IgD-negative memory B cell (primary cell): Measurements from ENCODE around the gene VIPR2. TPM values are rescaled to one million over a fixed set of nuclear protein-coding genes. Genes with fewer than 3 reads are reported as not detected.

Source experiments
- H3K27ac Mint-ChIP-seq, 3 donors: one replicate each; pipeline ENCODE4 v1.8.0; 2020 to 2022; ENCODE audit warnings: mild to moderate bottlenecking in 3 of 3, mixed read lengths in 3 of 3, moderate library complexity in 1 of 3
- H3K27me3 Mint-ChIP-seq: one replicate; pipeline ENCODE4 v1.8.0; 2021; ENCODE audit warnings: mixed read lengths
- H3K36me3 Mint-ChIP-seq: one replicate; pipeline ENCODE4 v1.8.0; 2020; ENCODE audit warnings: mild to moderate bottlenecking, mixed read lengths
- H3K4me1 Mint-ChIP-seq, 3 donors: one replicate each; pipeline ENCODE4 v1.8.0; 2020 to 2022; ENCODE audit warnings: mixed read lengths in 3 of 3, mild to moderate bottlenecking in 1 of 3
- H3K4me3 Mint-ChIP-seq, 4 donors: one replicate each; pipeline ENCODE4 v1.8.0; 2020 to 2022; ENCODE audit warnings: mild to moderate bottlenecking in 4 of 4, mixed read lengths in 4 of 4, moderate library complexity in 3 of 4
- H3K9me3 Mint-ChIP-seq, 3 donors: one replicate each; pipeline ENCODE4 v1.8.0; 2020 to 2021; ENCODE audit warnings: mixed read lengths in 3 of 3, mild to moderate bottlenecking in 1 of 3
- polyA plus RNA-seq: library from polyadenylated mRNA; unstranded; fragments of 300-500 nt; fragmentation: Illumina TruSeq; gene quantifications from one replicate; pipeline ENCODE4 v1.2.3, GENCODE V29; 2021

The VIPR2 gene
- polyA plus RNA-seq, 1 donor from 2014 or later, result not detected

DNA sequence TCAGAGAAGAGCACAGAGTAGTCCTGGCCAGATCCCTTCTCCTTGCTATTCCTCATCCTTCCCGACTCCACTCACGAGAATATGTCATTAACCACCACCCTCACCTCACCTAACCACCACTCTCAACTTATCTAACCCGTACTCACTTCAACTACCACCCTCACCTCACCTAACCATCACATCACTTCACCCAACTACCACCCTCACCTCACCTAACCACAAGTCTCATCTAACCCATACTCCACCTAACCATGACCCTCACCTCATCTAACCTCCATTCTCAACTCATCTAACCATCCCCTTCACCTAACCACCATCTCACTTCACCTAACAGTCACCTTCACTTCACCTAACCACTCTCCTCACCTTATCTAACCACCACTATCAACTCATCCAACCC, 85.0 kb downstream of the VIPR2 start:
- H3K27ac Mint-ChIP-seq, result no peak overlapping the region
- H3K27me3 Mint-ChIP-seq, result peaks cover 4% of the 10 kb centered on the region
- no peaks in the 10 kb centered on the region for H3K4me1 Mint-ChIP-seq
- no peaks in the 10 kb centered on the region for H3K36me3 Mint-ChIP-seq
- H3K9me3 Mint-ChIP-seq, result no peaks in the 10 kb centered on the region
- no peak overlapping the region for H3K4me3 Mint-ChIP-seq

- no peaks in the 10 kb centered on the region for H3K36me3 Mint-ChIP-seq
- H3K27me3 Mint-ChIP-seq, result peaks cover 4% of the 10 kb centered on the region
- H3K9me3 Mint-ChIP-seq, result no peaks in the 10 kb centered on the region
- H3K4me3 Mint-ChIP-seq, result no peak overlapping the region
- no peaks in the 10 kb centered on the region for H3K4me1 Mint-ChIP-seq
- H3K27ac Mint-ChIP-seq, result no peak overlapping the region
Measured at GRCh38 chr7:159057647-159058046, 87.0 kb downstream of the VIPR2 start.

DNA sequence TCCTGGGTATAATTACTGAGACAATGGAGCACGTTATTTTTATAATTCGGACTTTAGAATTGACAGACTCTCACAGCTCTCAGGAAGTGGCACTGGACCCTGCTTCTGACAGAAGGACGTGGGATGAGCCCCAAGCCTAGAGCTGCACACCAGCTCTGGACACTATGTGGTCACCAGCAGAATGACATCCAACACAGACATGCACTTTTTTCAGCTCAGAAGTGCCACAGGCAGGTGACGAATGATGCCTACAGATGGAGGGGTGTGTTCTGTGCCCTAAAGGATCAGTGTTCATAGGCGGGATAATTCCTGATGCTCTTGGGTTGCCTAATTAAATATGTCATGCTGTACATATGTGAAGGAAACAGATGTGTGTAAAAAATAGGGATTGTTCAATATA, 87.9 kb downstream of the VIPR2 start:
- no peaks in the 10 kb centered on the region for H3K36me3 Mint-ChIP-seq
- H3K4me1 Mint-ChIP-seq, result no peaks in the 10 kb centered on the region
- no peak overlapping the region for H3K4me3 Mint-ChIP-seq
- H3K27me3 Mint-ChIP-seq, result peaks cover 4% of the 10 kb centered on the region
- no peak overlapping the region for H3K27ac Mint-ChIP-seq
- peaks cover 0 to 7% (median 2%) of the 10 kb centered on the region in 3 donors for H3K9me3 Mint-ChIP-seq

- H3K36me3 Mint-ChIP-seq, result no peaks in the 10 kb centered on the region
- H3K4me3 Mint-ChIP-seq, result no peak overlapping the region
- no peak overlapping the region for H3K27ac Mint-ChIP-seq
- peaks cover 0 to 7% (median 4%) of the 10 kb centered on the region in 3 donors for H3K9me3 Mint-ChIP-seq
- H3K4me1 Mint-ChIP-seq, result no peaks in the 10 kb centered on the region
- peaks cover 9% of the 10 kb centered on the region for H3K27me3 Mint-ChIP-seq
Measured at GRCh38 chr7:159051916-159052315, 92.8 kb downstream of the VIPR2 start.

DNA sequence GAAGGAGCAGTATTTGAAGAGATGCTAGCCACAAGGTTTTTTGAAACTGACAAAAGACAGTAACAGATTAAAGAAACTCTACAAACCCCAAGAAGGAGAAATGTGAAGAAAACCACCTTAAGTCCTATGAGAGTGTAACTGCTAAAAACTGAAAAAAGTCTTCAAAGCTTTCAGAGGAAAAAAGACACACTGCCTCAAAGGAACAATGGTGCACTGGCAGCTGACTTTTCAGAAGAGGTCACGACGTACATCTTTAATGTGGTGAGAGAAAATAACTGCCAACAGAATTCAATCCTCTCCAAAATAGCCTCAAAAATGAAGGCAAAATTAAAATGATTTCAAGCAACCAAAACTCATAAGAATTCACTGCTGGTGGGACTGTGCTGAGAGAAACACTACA, 94.0 kb downstream of the VIPR2 start:
- H3K9me3 Mint-ChIP-seq, result peaks cover 0 to 7% (median 4%) of the 10 kb centered on the region in 3 donors
- H3K4me3 Mint-ChIP-seq, result no peak overlapping the region
- H3K27me3 Mint-ChIP-seq, result peaks cover 9% of the 10 kb centered on the region
- H3K36me3 Mint-ChIP-seq, result no peaks in the 10 kb centered on the region
- no peak overlapping the region for H3K27ac Mint-ChIP-seq
- H3K4me1 Mint-ChIP-seq, result no peaks in the 10 kb centered on the region

- Mint-ChIP-seq H3K27me3 (peaks cover 8% of the 10 kb centered on the region), H3K9me3 (peaks cover 0 to 7% (median 4%) of the 10 kb centered on the region in 3 donors), H3K4me1 (no peaks in the 10 kb centered on the region), H3K36me3 (no peaks in the 10 kb centered on the region), H3K27ac (no peak overlapping the region), H3K4me3 (peak overlapping the region in 1 of 4 donors; percentile 65)
Measured at GRCh38 chr7:159049266-159050025, 95.2 kb downstream of the VIPR2 start.

DNA sequence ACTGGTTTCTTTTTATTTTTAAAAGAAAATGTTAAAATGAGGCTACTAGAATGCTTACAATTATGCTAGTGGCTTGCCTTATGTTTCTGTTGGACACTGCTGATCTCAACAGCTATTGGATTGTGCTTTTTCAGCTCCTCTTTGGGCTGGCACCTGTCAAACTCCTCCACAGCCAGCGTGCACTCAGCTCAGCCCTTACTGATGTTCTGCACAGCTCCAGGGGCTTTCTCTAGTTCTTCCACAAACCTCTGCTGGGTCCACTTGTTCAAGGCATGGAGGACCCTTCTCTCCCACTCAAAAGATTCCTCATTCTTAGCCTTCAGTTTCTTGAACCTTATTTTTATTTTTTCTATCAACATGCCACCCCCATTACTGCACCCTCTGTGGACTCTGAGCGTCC, 96.0 kb downstream of the VIPR2 start:
- Mint-ChIP-seq H3K27me3 (peaks cover 8% of the 10 kb centered on the region), H3K4me1 (no peaks in the 10 kb centered on the region), H3K9me3 (peaks cover 0 to 8% (median 5%) of the 10 kb centered on the region in 3 donors), H3K36me3 (no peaks in the 10 kb centered on the region), H3K27ac (no peak overlapping the region), H3K4me3 (no peak overlapping the region)

GRCh38 chr7:159047536-159047935, 97.1 kb downstream of the VIPR2 start:
- Mint-ChIP-seq H3K4me3 (no peak overlapping the region), H3K9me3 (peaks cover 0 to 13% (median 6%) of the 10 kb centered on the region in 3 donors), H3K36me3 (no peaks in the 10 kb centered on the region), H3K27me3 (peaks cover 10% of the 10 kb centered on the region), H3K27ac (no peak overlapping the region), H3K4me1 (no peaks in the 10 kb centered on the region)

- peaks cover 0 to 6% (median 5%) of the 10 kb centered on the region in 3 donors for H3K9me3 Mint-ChIP-seq
- H3K4me1 Mint-ChIP-seq, result no peaks in the 10 kb centered on the region
- no peak overlapping the region for H3K4me3 Mint-ChIP-seq
- H3K27me3 Mint-ChIP-seq, result peaks cover 10% of the 10 kb centered on the region
- no peaks in the 10 kb centered on the region for H3K36me3 Mint-ChIP-seq
- peak overlapping the region in 1 of 3 donors; percentile 29 for H3K27ac Mint-ChIP-seq
Measured at GRCh38 chr7:159046300-159046699, 98.4 kb downstream of the VIPR2 start.

DNA sequence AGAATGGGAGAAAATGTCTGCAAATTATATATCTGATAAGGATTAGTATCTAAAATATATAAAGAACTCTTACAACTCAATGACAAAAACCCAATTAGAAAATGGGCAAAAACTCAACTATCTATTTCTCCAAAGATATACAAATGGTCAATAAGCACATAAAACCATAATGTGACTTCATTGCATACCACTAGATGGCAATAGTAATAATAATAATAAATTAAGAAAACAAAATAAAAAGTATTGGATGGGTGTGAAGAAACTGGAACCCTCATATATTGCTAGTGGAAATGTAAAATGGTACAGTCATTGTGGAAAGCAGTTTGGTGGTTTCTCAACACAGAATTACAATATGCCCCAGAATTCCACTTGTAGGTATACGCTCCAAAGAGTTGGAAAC, 98.8 kb downstream of the VIPR2 start:
- H3K4me1 Mint-ChIP-seq, result no peaks in the 10 kb centered on the region
- peaks cover 0 to 6% (median 5%) of the 10 kb centered on the region in 3 donors for H3K9me3 Mint-ChIP-seq
- no peaks in the 10 kb centered on the region for H3K36me3 Mint-ChIP-seq
- H3K4me3 Mint-ChIP-seq, result no peak overlapping the region
- H3K27ac Mint-ChIP-seq, result no peak overlapping the region
- peaks cover 10% of the 10 kb centered on the region for H3K27me3 Mint-ChIP-seq

DNA sequence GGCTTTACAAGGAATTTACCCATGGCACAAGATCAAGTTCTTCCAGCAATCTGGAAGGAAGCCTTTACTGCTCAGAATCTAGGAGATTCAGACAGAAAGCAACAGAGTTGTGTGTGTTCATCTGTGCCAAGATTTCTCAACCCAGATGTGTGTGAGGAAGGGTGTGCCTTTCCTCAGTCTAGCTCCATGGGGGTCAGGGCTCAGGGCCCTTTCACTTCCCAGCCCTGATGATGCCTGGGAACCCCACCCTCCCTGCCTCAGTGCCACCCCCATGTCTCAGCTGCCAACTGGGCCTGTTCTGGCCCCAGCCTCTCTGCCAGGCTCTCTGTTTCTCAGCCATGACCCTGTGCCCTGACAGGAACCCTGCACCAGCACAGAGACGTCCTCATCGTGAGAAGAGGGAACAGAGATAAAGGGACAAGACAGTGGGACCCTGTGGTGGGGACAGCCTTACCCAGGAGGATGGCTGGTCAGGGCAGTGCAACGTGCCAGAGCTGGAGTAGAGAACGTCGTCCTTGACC, 102.0 kb downstream of the VIPR2 start:
- Mint-ChIP-seq H3K27ac (no peak overlapping the region), H3K4me1 (no peaks in the 10 kb centered on the region), H3K9me3 (peaks cover 0 to 6% (median 3%) of the 10 kb centered on the region in 3 donors), H3K36me3 (no peaks in the 10 kb centered on the region), H3K27me3 (peaks cover 5% of the 10 kb centered on the region), H3K4me3 (no peak overlapping the region)

DNA sequence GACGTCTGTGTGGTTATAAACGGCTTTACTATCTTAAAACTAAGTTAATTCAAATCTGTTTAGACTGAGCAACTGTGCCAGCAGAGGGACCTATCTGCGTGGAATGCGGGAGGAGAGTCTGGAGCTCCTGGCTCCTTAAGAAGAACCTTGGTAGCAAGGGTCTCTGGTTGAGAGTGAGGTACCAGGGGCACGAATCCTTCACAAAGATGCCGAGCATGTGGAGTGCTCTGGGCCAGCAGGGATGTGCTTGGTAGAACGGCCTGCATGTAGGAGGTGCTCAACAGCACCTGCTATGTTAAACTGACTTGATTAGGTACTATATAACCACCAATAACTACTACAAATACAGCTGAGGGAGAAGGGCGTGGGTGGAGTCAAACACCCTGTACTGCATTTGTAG, 102.6 kb downstream of the VIPR2 start:
- no peak overlapping the region for H3K27ac Mint-ChIP-seq
- no peaks in the 10 kb centered on the region for H3K4me1 Mint-ChIP-seq
- H3K9me3 Mint-ChIP-seq, result peaks cover 0 to 6% (median 3%) of the 10 kb centered on the region in 3 donors
- H3K4me3 Mint-ChIP-seq, result no peak overlapping the region
- H3K36me3 Mint-ChIP-seq, result no peaks in the 10 kb centered on the region
- peaks cover 3% of the 10 kb centered on the region for H3K27me3 Mint-ChIP-seq

DNA sequence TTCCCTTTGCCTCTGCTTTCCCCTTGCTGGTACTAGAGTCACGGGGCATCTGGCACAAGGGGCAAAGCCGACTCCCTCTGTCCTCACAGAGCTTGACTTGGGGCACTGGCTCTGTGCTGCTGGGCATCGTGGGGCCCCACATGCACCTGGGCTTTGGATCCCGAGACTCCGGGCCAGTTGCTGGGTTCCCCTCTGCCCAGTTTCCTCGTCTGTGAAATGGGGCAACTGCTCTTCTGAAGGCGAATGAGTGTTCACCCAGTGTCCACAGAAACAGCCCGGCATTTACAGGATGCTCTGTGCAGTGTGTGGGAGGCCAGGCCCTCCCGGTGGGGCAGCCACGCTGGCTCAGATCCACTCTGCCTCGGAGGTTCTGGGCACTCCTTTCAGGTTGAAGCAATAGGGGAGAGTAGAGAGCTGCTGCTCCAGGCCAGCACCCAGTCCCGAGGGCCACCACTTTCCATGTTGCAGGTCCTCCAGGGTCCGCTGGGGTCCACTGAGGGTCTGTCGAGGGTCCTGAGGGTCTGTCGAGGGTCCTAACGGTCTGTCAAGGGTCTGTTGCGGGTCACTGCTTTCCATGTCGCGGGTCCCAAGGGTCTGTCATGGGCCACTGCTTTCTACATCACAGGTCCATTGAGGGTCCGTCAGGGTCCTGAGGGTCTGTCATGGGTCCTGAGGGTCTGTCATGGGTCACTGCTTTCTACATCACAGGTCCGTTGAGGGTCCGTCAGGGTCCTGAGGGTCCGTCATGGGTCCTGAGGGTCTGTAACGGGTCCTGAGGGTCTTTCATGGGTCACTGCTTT, 103.6 kb downstream of the VIPR2 start:
- Mint-ChIP-seq H3K27me3 (peaks cover 3% of the 10 kb centered on the region), H3K4me1 (no peaks in the 10 kb centered on the region), H3K36me3 (peaks cover 2% of the 10 kb centered on the region), H3K4me3 (no peak overlapping the region), H3K27ac (no peak overlapping the region), H3K9me3 (peaks cover 0 to 6% (median 3%) of the 10 kb centered on the region in 3 donors)

DNA sequence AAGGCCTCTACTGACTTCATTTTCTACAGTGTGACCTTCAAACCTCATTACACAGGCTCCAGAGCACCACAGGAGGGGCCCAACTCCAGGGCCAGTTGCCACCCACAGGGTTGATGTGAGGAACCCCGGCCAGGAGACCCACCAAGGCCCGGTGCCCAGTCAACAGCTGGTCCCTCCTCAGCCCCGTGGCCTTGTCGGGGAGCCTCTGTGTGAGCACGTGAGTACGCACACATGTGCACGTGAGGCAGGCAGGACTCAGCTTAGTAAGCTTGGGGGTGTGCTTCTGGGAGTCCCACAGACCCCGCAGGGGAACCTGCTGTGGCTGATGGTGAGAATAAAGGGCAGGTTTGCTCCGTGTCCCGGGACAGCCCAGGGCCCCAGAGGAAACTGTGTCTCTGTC, 104.5 kb downstream of the VIPR2 start:
- Mint-ChIP-seq H3K9me3 (peaks cover 0 to 6% (median 3%) of the 10 kb centered on the region in 3 donors), H3K36me3 (peaks cover 2% of the 10 kb centered on the region), H3K27me3 (peaks cover 2% of the 10 kb centered on the region), H3K27ac (no peak overlapping the region), H3K4me1 (no peaks in the 10 kb centered on the region), H3K4me3 (no peak overlapping the region)

GRCh38 chr7:159039716-159040115, 105.0 kb downstream of the VIPR2 start:
- Mint-ChIP-seq H3K27ac (no peak overlapping the region), H3K9me3 (peaks cover 0 to 6% (median 3%) of the 10 kb centered on the region in 3 donors), H3K4me1 (no peaks in the 10 kb centered on the region), H3K27me3 (peaks cover 2% of the 10 kb centered on the region), H3K4me3 (peak overlapping the region in 1 of 4 donors; percentile 61), H3K36me3 (peaks cover 2% of the 10 kb centered on the region)
